ENCODE data around the gene ASIP.

GRCh38 chr20:34282041-34282440 is 40.8 kb downstream of the ASIP start:
- TF ChIP-seq POLR2A (IDR thresholded peaks at IDR 0.05): no peak
- TF ChIP-seq CTCF (IDR thresholded peaks at IDR 0.05): no peak
